Activated naive CD8-positive, alpha-beta T cell treated with anti-CD3 and anti-CD28 coated beads, Interleukin-2, amount 10 ng/mL, durations not matched to agents 7 days and 5 days (primary cell): ENCODE data around the gene SETD7. TPM values are rescaled to one million over a fixed set of nuclear protein-coding genes. Genes with fewer than 3 reads are reported as not detected.

Experiments
- ATAC-seq: fragments of 150-1000 bp; cut with Tn5 transposase; one replicate; pipeline ENCODE4 v1.10.0; 2021; ENCODE audit warnings: low read depth, moderate library complexity
- POLR2A ChIA-PET: fragments of 350-600 bp; sonication (Branson Sonifier 250); formaldehyde crosslinking; loops from one replicate; lab custom pipeline; 2021; ENCODE audit warnings: antibody characterized with exemption; lab: Charles Lee
- DNase-seq: peaks from one replicate; pipeline ENCODE4 v3.0.0; 2021
- H3K27ac Mint-ChIP-seq: one replicate; pipeline ENCODE4 v1.8.0; 2022; ENCODE audit warnings: mild to moderate bottlenecking, mixed read lengths
- H3K27me3 Mint-ChIP-seq: one replicate; pipeline ENCODE4 v1.8.0; 2022; ENCODE audit warnings: mild to moderate bottlenecking, moderate library complexity, mixed read lengths
- H3K36me3 Mint-ChIP-seq: one replicate; pipeline ENCODE4 v1.8.0; 2021; ENCODE audit warnings: mild to moderate bottlenecking, mixed read lengths
- H3K4me1 Mint-ChIP-seq: one replicate; pipeline ENCODE4 v1.8.0; 2021; ENCODE audit warnings: mixed read lengths
- H3K4me3 Mint-ChIP-seq: one replicate; pipeline ENCODE4 v1.8.0; 2022; ENCODE audit warnings: mild to moderate bottlenecking, moderate library complexity, mixed read lengths
- H3K9me3 Mint-ChIP-seq: one replicate; pipeline ENCODE4 v1.8.0; 2021; ENCODE audit warnings: mixed read lengths
- total RNA-seq, 2 experiments: library from RNA; stranded (reverse); gene quantifications; one replicate each; pipeline ENCODE4 v1.2.3, GENCODE V29; 2021

SETD7 gene
- total RNA-seq, 2 experiments from 2014 or later = 9.4 to 10.1 TPM

- no peak overlapping the region for H3K4me3 Mint-ChIP-seq
- no peak for ATAC-seq
- H3K9me3 Mint-ChIP-seq = no peaks in the 10 kb centered on the region
- H3K27me3 Mint-ChIP-seq = no peaks in the 10 kb centered on the region
- POLR2A ChIA-PET = no interaction called here
- peaks cover 23% of the 10 kb centered on the region for H3K4me1 Mint-ChIP-seq
- no peak for DNase-seq
- no peak overlapping the region for H3K27ac Mint-ChIP-seq
- H3K36me3 Mint-ChIP-seq = no peaks in the 10 kb centered on the region
These were observed 7.5 kb upstream of the SETD7 start for GRCh38 chr4:139563515-139563914.

- peaks cover 27% of the 10 kb centered on the region for H3K4me1 Mint-ChIP-seq
- no peaks in the 10 kb centered on the region for H3K9me3 Mint-ChIP-seq
- no peak overlapping the region for H3K27ac Mint-ChIP-seq
- no peak for ATAC-seq
- H3K27me3 Mint-ChIP-seq = no peaks in the 10 kb centered on the region
- H3K36me3 Mint-ChIP-seq = no peaks in the 10 kb centered on the region
- H3K4me3 Mint-ChIP-seq = no peak overlapping the region
- no peak for DNase-seq
- POLR2A ChIA-PET = no interaction called here
These were observed 6.8 kb upstream of the SETD7 start for GRCh38 chr4:139562839-139563238.

GRCh38 chr4:139562067-139562684 is 6.2 kb upstream of the SETD7 start:
- H3K4me1 Mint-ChIP-seq = peaks cover 29% of the 10 kb centered on the region
- no peaks in the 10 kb centered on the region for H3K9me3 Mint-ChIP-seq
- POLR2A ChIA-PET = no interaction called here
- no peak for DNase-seq
- no peaks in the 10 kb centered on the region for H3K36me3 Mint-ChIP-seq
- H3K27me3 Mint-ChIP-seq = peaks cover 2% of the 10 kb centered on the region
- no peak overlapping the region for H3K4me3 Mint-ChIP-seq
- no peak for ATAC-seq
- no peak overlapping the region for H3K27ac Mint-ChIP-seq

GRCh38 chr4:139560406-139561104 is 4.5 kb upstream of the SETD7 start:
- DNase-seq (no peak), ATAC-seq (peak; percentile 28)
- Mint-ChIP-seq H3K4me1 (peaks cover 30% of the 10 kb centered on the region), H3K9me3 (no peaks in the 10 kb centered on the region), H3K4me3 (peak overlapping the region; percentile 54), H3K27ac (peak overlapping the region; percentile 79), H3K36me3 (no peaks in the 10 kb centered on the region), H3K27me3 (peaks cover 2% of the 10 kb centered on the region)
- POLR2A ChIA-PET = no interaction called here

GRCh38 chr4:139559687-139560086 is 3.7 kb upstream of the SETD7 start:
- H3K4me1 Mint-ChIP-seq = peaks cover 35% of the 10 kb centered on the region
- H3K36me3 Mint-ChIP-seq = no peaks in the 10 kb centered on the region
- H3K9me3 Mint-ChIP-seq = no peaks in the 10 kb centered on the region
- ATAC-seq (no peak), DNase-seq (peak; percentile 28)
- no peak overlapping the region for H3K4me3 Mint-ChIP-seq
- POLR2A ChIA-PET = interaction anchor here (1.0 kb wide), 1 partner anchor 535 kb away, joined by 3 read pairs; no protein-coding TSS in a partner anchor
- no peak overlapping the region for H3K27ac Mint-ChIP-seq
- peaks cover 2% of the 10 kb centered on the region for H3K27me3 Mint-ChIP-seq

GRCh38 chr4:139559089-139559479 is 3.1 kb upstream of the SETD7 start:
- H3K36me3 Mint-ChIP-seq = no peaks in the 10 kb centered on the region
- H3K4me1 Mint-ChIP-seq = peaks cover 38% of the 10 kb centered on the region
- no peaks in the 10 kb centered on the region for H3K9me3 Mint-ChIP-seq
- peak overlapping the region; percentile 9 for H3K27ac Mint-ChIP-seq
- POLR2A ChIA-PET = interaction anchor here (1.0 kb wide), 1 partner anchor 536 kb away, joined by 3 read pairs; no protein-coding TSS in a partner anchor
- H3K27me3 Mint-ChIP-seq = peaks cover 2% of the 10 kb centered on the region
- DNase-seq (no peak), ATAC-seq (no peak)
- H3K4me3 Mint-ChIP-seq = no peak overlapping the region

- peaks cover 4% of the 10 kb centered on the region for H3K27me3 Mint-ChIP-seq
- DNase-seq (no peak), ATAC-seq (no peak)
- peak overlapping the region; percentile 93 for H3K27ac Mint-ChIP-seq
- H3K9me3 Mint-ChIP-seq = no peaks in the 10 kb centered on the region
- H3K4me1 Mint-ChIP-seq = peaks cover 43% of the 10 kb centered on the region
- H3K4me3 Mint-ChIP-seq = no peak overlapping the region
- POLR2A ChIA-PET = interaction anchor here (3.1 kb wide), 1 partner anchor 105 kb away, joined by 20 read pairs; the partner anchor contains the start of gene RAB33B
- no peaks in the 10 kb centered on the region for H3K36me3 Mint-ChIP-seq
These were observed 2.4 kb upstream of the SETD7 start for GRCh38 chr4:139558235-139559088.

- ATAC-seq (no peak), DNase-seq (peak; percentile 28)
- Mint-ChIP-seq H3K4me3 (peak overlapping the region; percentile 93), H3K27ac (peak overlapping the region; percentile 93), H3K4me1 (peaks cover 45% of the 10 kb centered on the region), H3K9me3 (no peaks in the 10 kb centered on the region), H3K36me3 (no peaks in the 10 kb centered on the region), H3K27me3 (peaks cover 4% of the 10 kb centered on the region)
- POLR2A ChIA-PET = interaction anchor here (1.6 to 3.1 kb wide), 2 partner anchors 104 to 542 kb away, joined by 3 to 20 read pairs; partner anchors contain the start of genes NOCT and RAB33B
These were observed 1.6 kb upstream of the SETD7 start for GRCh38 chr4:139557556-139558110.

GRCh38 chr4:139556724-139557555 is 921 bp upstream of the SETD7 start:
- Mint-ChIP-seq H3K4me1 (peaks cover 48% of the 10 kb centered on the region), H3K4me3 (peak overlapping the region; percentile 93), H3K36me3 (no peaks in the 10 kb centered on the region), H3K27me3 (peaks cover 4% of the 10 kb centered on the region), H3K27ac (peak overlapping the region; percentile 93), H3K9me3 (no peaks in the 10 kb centered on the region)
- ATAC-seq = peak; percentile 29
- POLR2A ChIA-PET = interaction anchor here (1.1 to 3.1 kb wide), 7 partner anchors 47 to 817 kb away, joined by 3 to 20 read pairs (median 4); partner anchors contain the start of genes NAA15, NOCT, RAB33B and SCOC
- DNase-seq = peak; percentile 67

- Mint-ChIP-seq H3K4me1 (peaks cover 46% of the 10 kb centered on the region), H3K27ac (peak overlapping the region; percentile 93), H3K36me3 (no peaks in the 10 kb centered on the region), H3K4me3 (peak overlapping the region; percentile 94), H3K9me3 (no peaks in the 10 kb centered on the region), H3K27me3 (peaks cover 4% of the 10 kb centered on the region)
- DNase-seq = peak; percentile 75
- ATAC-seq = peak; percentile 12
- POLR2A ChIA-PET = interaction anchor here (0.7 to 3.1 kb wide), 11 partner anchors 11 to 818 kb away, joined by 3 to 20 read pairs (median 4); partner anchors contain the start of genes MAML3, NAA15, RAB33B and SCOC
These were observed 331 bp downstream of the SETD7 start for GRCh38 chr4:139555705-139556070.

- ATAC-seq = peak; percentile 58
- POLR2A ChIA-PET = interaction anchor here (0.7 to 1.8 kb wide), 7 partner anchors 10 to 819 kb away, joined by 3 to 6 read pairs (median 4); partner anchors contain the start of genes MAML3, NAA15 and SCOC
- H3K4me1 Mint-ChIP-seq = peaks cover 41% of the 10 kb centered on the region
- H3K36me3 Mint-ChIP-seq = no peaks in the 10 kb centered on the region
- DNase-seq = no peak
- H3K27ac Mint-ChIP-seq = peak overlapping the region; percentile 95
- no peaks in the 10 kb centered on the region for H3K9me3 Mint-ChIP-seq
- H3K4me3 Mint-ChIP-seq = peak overlapping the region; percentile 94
- H3K27me3 Mint-ChIP-seq = peaks cover 4% of the 10 kb centered on the region
These were observed 920 bp downstream of the SETD7 start for GRCh38 chr4:139554893-139555704.
